Activated T-helper 17 cell treated with anti-CD3 and anti-CD28 coated beads, Interleukin-2, amount 50 U/mL, for 72 hours (primary cell): Measurements from ENCODE around the gene HCN4. TPM values are rescaled to one million over a fixed set of nuclear protein-coding genes. Genes with fewer than 3 reads are reported as not detected.

Experiments
- ATAC-seq: fragments of 150-1000 bp; cut with Tn5 transposase; replicated peaks from 2 replicates; pipeline ENCODE4 v1.10.0; 2021; ENCODE audit warnings: mild to moderate bottlenecking, moderate library complexity
- H3K27ac Mint-ChIP-seq: one replicate; pipeline ENCODE4 v1.8.0; 2022; ENCODE audit warnings: mixed read lengths
- H3K27me3 Mint-ChIP-seq: one replicate; pipeline ENCODE4 v1.8.0; 2022; ENCODE audit warnings: mixed read lengths
- H3K36me3 Mint-ChIP-seq: one replicate; pipeline ENCODE4 v1.8.0; 2022; ENCODE audit warnings: low read depth, mild to moderate bottlenecking, mixed read lengths
- H3K4me1 Mint-ChIP-seq: one replicate; pipeline ENCODE4 v1.8.0; 2022; ENCODE audit warnings: mixed read lengths
- H3K4me3 Mint-ChIP-seq: one replicate; pipeline ENCODE4 v1.8.0; 2022; ENCODE audit warnings: mild to moderate bottlenecking, mixed read lengths
- H3K9me3 Mint-ChIP-seq: one replicate; pipeline ENCODE4 v1.8.0; 2022; ENCODE audit warnings: mixed read lengths
- total RNA-seq, 2 donors: library from RNA; stranded (reverse); gene quantifications; one replicate each; pipeline ENCODE4 v1.2.3, GENCODE V29; 2022

HCN4 gene
- total RNA-seq, 2 donors from 2014 or later = not detected

DNA sequence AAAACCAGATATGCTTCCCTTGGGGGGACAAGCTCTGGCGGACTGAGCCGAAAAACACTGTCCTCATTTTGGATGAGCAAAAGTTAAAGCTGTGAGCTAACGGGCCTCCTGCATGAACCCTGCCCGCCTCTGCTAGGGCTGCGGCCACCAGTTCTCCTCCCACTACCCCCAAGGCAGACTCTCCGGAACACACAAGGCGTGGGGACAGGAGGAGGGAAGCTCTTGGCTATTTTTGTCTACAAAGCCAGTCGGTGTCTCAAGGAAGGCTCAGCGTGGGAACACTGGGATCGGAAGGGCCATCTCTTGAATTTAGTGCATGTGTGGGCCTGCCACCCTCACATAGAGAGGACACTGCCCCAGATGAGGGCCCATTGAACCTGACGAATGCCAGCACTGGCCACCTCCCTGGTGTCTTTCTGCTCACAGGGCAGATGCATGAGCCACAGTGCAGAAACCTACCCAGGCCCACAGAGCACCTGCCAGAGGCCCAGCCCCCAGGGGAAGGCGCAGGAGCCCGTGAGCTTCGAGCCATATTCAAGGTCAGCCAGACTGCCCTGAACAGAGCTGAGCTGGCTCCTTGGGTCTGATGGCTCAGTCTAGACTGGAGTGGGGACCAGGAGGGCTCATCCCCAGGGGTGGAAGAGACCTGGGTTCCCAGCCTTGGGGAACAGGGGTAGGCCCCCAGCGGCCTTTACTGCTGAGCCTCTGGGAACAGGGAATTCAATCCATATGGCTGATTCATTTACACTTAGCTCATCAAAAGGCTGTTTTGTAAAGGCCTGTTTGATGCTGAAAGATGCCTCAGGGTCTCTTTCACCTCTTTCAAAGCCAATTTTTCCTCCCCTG is 38.3 kb downstream of the HCN4 start:
- H3K4me3 Mint-ChIP-seq = no peak overlapping the region
- no peak for ATAC-seq
- H3K27ac Mint-ChIP-seq = no peak overlapping the region
- H3K9me3 Mint-ChIP-seq = no peaks in the 10 kb centered on the region
- H3K4me1 Mint-ChIP-seq = peaks cover 4% of the 10 kb centered on the region
- no peaks in the 10 kb centered on the region for H3K36me3 Mint-ChIP-seq
- peaks cover 8% of the 10 kb centered on the region for H3K27me3 Mint-ChIP-seq

DNA sequence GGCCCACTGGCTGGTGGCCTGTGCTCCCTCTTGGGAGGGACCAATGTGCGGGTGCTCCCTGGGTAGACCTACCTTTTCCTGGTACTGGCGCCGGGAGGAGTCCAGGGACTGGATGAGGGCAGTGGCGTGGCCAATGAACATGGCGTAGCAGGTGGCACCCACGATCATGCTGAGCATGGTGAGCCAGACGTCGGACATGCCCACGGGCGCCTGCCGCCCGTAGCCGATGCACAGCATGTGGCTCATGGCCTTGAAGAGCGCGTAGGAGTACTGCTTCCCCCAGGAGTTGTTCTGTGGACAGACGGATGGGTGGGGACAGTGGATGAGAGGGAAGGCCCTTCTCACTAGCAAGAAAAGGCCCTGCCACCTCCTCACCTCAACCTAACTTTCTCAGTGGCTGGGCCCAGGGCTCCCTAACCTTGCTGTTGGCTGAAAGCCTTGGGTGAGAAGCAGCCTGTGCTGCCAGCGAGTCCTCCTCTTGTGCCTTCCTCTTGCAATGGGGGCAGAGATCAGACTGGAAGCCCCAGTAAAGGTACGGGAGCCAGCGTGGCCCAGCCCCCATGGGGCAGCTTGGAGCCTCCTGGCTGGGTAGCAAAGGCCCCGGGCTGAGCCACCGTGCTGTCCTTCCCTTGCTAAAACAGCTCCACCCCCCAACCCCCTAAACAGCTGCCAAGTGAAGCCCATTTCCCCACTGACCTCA is 39.1 kb downstream of the HCN4 start:
- no peak for ATAC-seq
- H3K27ac Mint-ChIP-seq = no peak overlapping the region
- peaks cover 4% of the 10 kb centered on the region for H3K4me1 Mint-ChIP-seq
- peaks cover 8% of the 10 kb centered on the region for H3K27me3 Mint-ChIP-seq
- H3K9me3 Mint-ChIP-seq = no peaks in the 10 kb centered on the region
- no peak overlapping the region for H3K4me3 Mint-ChIP-seq
- H3K36me3 Mint-ChIP-seq = no peaks in the 10 kb centered on the region

DNA sequence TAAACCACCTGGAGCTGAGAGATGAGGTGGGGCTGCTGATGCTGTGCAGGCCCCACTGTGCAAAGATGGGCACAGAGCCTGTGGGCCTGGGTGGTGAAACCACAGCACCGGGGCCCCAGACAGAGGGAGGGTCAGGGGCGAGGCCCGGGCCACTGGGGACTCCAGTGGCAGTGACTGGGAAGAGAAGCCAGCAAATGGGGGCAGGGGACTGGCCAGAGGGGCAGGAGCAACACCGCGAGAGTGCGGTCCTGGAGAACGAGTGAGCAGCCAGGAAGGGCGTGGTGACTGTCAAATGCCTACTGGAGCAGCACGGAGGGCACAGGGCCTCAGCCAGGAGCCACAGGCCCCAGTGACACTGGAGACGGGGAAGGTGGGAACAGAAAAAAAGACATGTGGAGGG is 39.8 kb downstream of the HCN4 start:
- H3K9me3 Mint-ChIP-seq = no peaks in the 10 kb centered on the region
- no peak overlapping the region for H3K4me3 Mint-ChIP-seq
- H3K27ac Mint-ChIP-seq = no peak overlapping the region
- no peaks in the 10 kb centered on the region for H3K36me3 Mint-ChIP-seq
- H3K4me1 Mint-ChIP-seq = peaks cover 4% of the 10 kb centered on the region
- peaks cover 8% of the 10 kb centered on the region for H3K27me3 Mint-ChIP-seq
- no peak for ATAC-seq

DNA sequence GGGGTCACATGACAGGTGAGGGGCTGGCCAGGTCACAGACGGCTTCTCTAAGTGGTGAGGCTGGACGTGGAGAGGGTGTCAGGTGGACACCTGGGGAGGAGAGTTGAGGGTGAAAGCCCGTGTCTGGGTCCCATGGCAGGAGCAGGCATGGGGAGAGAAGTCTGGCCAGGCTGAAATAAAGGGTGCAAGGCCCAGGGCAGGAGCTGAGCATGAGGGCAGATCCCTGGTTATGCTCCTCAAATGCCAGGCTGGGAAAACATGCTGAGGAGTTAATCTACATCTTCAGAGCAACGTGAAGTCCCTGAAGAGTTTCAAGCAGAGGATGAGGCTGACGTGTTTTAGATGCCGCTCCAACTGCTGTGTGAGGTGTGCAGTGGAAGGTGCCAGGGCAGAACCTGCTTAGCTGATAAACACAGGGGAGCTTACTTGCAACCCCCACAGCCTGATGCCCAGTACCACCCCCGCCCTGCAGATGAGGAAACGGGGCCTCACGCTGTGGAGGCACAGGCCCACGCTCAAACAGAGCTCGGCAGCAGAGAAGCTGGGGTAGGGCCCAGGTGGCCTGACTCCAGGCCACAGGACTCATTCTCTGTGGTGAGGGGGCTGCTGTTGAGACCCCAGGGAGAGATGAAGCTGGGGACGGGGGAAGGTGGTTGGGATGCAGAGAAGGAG is 40.5 kb downstream of the HCN4 start:
- Mint-ChIP-seq H3K27ac (no peak overlapping the region), H3K36me3 (no peaks in the 10 kb centered on the region), H3K27me3 (peaks cover 8% of the 10 kb centered on the region), H3K4me1 (peaks cover 4% of the 10 kb centered on the region), H3K9me3 (no peaks in the 10 kb centered on the region), H3K4me3 (no peak overlapping the region)
- no peak for ATAC-seq

DNA sequence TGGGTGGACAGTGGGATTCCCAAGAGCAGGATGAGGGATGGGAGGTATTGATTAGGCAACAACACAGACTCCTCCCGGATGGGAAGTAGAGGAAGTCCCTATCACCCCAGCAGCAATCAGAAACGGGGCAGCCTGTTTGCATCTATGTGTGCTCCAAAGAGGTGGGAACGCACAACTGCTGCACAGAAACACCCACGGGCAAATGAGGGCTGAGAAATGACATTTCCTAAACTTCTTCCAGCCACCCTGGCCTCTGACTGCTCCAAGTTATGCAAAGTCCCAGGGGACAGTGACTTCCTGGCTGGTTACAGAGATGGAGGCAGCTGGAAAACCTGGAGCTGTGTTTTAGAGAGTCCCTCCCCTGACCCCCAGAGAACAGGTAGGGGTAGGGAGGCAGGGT is 42.6 kb downstream of the HCN4 start:
- Mint-ChIP-seq H3K4me1 (peaks cover 4% of the 10 kb centered on the region), H3K27ac (no peak overlapping the region), H3K27me3 (peaks cover 8% of the 10 kb centered on the region), H3K4me3 (no peak overlapping the region), H3K36me3 (no peaks in the 10 kb centered on the region), H3K9me3 (no peaks in the 10 kb centered on the region)
- no peak for ATAC-seq

DNA sequence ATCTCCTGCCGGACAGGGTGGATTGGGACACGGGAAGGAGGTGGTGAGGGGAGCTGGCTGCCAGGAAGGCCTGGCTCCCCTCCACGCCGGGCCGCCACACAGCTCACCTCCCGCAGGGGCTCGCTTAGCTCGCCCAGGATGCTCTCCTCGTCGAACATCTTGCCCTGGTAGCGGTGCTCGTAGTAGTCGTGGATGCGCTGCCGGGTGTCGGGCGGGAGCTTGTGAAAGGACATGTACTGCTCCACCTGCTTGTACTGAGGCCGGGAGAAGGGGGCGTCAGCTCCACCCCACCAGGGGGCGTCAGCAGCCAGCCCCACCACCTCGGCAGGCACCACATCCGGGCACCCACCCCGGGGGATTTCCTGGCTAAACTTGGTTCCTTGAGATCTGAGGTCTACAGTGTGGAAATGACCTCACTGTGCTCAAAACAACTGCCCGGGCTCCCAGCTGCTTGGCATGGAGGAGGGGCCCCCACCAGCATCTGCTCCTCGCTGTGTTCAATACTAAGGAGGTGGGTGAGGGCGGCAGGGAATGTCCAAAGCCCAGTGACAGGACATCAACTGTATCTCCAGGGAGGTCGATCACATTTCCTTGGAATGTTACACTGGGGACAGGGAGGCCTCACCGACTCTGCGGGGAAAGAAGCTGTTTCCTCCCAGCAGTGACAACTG is 43.4 kb downstream of the HCN4 start:
- peaks cover 4% of the 10 kb centered on the region for H3K4me1 Mint-ChIP-seq
- H3K36me3 Mint-ChIP-seq = no peaks in the 10 kb centered on the region
- peak; percentile 21 for ATAC-seq
- no peak overlapping the region for H3K4me3 Mint-ChIP-seq
- H3K27me3 Mint-ChIP-seq = peaks cover 14% of the 10 kb centered on the region
- no peaks in the 10 kb centered on the region for H3K9me3 Mint-ChIP-seq
- no peak overlapping the region for H3K27ac Mint-ChIP-seq

DNA sequence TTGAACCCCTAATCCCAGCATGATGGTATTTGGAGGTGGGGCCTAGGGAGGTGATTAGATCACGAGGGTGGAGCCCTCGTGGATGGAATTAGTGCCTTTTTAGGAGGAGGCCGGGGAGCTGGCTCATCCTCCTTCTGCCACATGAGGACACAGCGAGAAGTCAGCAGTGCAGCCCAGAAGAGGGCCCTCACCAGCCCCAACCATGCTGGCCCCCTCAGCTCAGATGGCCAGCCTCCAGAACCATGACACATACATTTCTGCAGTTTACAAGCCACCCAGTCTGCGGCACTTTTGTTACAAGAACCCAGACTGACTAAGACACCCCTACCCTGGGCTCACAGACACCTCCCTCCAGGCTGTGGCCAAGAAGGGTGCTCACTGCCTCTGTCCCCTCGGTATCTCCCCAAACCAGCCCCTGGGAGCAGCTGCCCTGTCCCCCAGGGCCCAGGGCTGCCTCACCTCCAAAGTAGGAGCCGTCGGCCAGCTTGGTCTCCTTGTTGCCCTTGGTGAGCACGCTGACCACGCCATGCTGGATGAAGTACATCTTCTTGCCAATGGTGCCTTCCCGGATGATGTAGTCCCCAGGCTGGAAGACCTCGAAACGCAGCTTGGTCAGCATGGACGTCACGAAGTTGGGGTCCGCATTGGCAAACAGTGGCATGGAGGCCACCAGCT is 44.1 kb downstream of the HCN4 start:
- Mint-ChIP-seq H3K27me3 (peaks cover 18% of the 10 kb centered on the region), H3K4me3 (no peak overlapping the region), H3K36me3 (no peaks in the 10 kb centered on the region), H3K27ac (no peak overlapping the region), H3K9me3 (no peaks in the 10 kb centered on the region), H3K4me1 (peaks cover 4% of the 10 kb centered on the region)
- no peak for ATAC-seq

DNA sequence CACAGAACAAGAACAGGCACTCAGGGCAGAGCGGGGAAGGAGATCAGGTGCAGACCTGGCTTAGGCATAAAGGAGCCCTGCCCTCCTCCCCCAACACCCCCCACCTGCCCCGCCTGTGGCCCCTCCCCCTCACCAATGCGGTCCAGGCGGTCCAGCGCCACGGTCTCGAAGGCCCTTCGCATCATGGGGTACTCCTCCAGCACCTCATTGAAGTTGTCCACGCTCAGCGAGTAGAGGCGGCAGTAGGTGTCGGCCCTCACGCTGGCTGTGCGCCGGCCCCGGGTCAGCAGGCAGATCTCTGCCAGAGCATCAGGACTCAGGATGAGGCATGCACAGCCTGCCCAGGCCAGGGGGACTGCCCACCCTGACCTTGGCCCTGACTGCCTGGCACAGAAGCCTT is 44.8 kb downstream of the HCN4 start:
- Mint-ChIP-seq H3K27ac (no peak overlapping the region), H3K4me3 (no peak overlapping the region)
- ATAC-seq = no peak

DNA sequence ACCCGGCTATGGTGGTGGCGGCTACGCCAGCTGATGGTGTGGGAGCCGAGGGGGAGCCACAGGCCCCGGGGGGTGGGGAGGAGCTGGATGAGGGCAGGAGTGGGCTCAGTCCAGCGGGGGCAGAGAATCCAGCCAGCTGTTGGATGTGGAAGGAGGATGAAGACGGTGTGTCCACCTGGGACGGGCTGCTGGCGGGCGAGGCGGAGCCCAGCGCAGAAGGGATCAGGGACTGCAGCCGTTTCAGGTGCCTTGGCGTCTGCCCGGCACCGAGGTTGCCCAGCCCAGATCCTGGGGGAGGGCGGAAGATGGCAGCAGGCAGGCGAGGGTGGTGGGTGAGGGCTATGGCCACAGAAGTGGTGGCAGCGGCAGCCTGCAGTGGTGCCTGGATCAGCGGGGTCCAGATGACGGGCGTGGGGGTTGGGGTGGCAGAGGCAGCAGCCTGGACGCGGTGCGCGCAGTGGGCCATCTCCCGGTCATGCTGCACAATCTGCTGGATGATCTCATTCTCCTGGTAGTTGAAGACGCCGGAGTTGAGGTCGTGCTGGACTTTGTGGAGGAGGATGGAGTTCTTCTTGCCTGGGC is 45.3 kb downstream of the HCN4 start:
- Mint-ChIP-seq H3K9me3 (no peaks in the 10 kb centered on the region), H3K36me3 (no peaks in the 10 kb centered on the region), H3K27me3 (peaks cover 23% of the 10 kb centered on the region), H3K4me3 (no peak overlapping the region), H3K4me1 (no peaks in the 10 kb centered on the region), H3K27ac (no peak overlapping the region)
- no peak for ATAC-seq

More for the DNA sequence above, 44.8 kb downstream of the HCN4 start:
- H3K4me1 Mint-ChIP-seq = peaks cover 4% of the 10 kb centered on the region
- H3K27me3 Mint-ChIP-seq = peaks cover 23% of the 10 kb centered on the region
- no peaks in the 10 kb centered on the region for H3K9me3 Mint-ChIP-seq
- no peaks in the 10 kb centered on the region for H3K36me3 Mint-ChIP-seq

DNA sequence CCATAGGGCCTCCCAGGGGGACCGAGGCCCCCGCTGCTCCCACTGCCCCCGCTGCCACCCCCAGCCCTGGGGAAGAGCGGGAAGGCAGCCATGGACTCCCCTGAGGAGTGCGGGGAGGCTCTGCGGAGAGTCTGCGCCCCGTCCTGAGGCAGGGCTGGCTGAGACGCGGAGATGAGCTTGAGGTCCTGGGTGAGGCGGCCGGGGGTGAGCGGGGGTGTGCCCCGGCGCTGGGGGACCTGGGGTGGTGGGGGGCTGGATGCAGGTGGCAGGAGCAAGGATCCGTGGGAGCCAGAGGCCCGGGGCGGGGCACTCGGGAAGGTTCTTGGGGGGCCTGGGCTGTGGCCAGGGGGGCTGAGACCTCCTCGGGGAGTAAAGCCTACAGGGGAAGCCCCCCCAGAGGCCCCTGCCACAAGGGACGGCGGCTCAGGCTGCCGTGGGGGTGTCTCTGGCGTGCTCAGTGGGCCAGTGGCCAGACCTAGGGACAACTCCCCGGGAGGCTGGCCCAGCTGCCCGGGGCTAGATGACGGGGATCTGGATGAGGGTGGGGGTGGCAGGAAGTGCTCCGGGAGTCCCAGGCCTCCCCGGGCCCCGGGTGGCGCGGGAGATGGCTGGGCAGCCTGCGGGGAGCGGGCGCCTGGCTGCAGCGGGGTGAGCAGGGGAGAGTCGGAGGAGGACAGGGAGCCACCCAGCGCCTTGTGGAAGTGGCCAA is 45.9 kb downstream of the HCN4 start:
- Mint-ChIP-seq H3K36me3 (no peaks in the 10 kb centered on the region), H3K27ac (no peak overlapping the region), H3K9me3 (no peaks in the 10 kb centered on the region), H3K4me3 (no peak overlapping the region), H3K27me3 (peaks cover 21% of the 10 kb centered on the region), H3K4me1 (no peaks in the 10 kb centered on the region)
- no peak for ATAC-seq

DNA sequence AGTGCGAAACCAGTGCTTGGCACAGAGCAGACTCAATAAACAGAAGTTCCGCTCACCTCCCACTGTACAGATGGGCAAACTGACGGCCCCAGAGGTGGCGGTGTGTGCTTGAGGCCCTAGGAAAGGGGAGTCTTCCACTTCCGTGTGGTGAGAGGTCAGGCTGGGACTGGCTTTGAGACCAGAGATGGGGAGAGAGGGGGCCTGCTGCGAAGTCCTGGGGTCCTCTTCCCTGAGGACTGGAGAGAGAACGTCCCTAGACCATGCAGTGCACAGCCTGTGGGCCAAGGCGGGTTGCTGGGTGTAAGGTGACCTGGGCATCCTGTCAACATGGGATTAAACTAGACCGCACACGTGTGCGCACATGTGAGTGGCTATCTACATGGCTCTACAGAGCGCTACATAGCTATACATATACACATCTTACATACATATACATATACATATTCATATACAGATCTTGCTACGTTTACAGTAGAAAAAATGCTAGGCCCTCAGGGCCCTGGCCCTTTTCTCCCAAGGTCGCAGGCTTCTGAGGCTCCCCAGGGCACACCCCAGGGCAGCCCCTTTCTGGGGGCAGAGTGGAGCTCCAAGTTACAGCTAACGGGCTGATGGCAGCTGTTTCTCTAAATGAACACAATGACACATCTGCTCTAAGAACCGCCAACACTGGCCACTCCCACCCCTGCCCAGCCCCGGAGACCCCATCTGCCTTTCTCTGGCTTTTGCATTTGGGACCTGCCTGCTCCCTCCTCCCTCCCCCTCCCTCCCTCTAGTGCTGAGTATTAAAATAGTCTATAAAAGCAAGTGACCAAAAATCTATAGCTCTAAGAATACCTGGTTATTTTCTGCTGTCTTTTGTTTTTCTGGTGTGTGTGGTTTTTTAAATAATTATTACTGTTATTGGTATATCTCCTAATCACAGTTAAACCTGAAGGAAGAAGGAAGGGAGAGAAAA is 47.0 kb downstream of the HCN4 start:
- Mint-ChIP-seq H3K9me3 (no peaks in the 10 kb centered on the region), H3K36me3 (no peaks in the 10 kb centered on the region), H3K4me1 (no peaks in the 10 kb centered on the region), H3K27ac (no peak overlapping the region), H3K27me3 (peaks cover 23% of the 10 kb centered on the region), H3K4me3 (no peak overlapping the region)
- ATAC-seq = no peak

DNA sequence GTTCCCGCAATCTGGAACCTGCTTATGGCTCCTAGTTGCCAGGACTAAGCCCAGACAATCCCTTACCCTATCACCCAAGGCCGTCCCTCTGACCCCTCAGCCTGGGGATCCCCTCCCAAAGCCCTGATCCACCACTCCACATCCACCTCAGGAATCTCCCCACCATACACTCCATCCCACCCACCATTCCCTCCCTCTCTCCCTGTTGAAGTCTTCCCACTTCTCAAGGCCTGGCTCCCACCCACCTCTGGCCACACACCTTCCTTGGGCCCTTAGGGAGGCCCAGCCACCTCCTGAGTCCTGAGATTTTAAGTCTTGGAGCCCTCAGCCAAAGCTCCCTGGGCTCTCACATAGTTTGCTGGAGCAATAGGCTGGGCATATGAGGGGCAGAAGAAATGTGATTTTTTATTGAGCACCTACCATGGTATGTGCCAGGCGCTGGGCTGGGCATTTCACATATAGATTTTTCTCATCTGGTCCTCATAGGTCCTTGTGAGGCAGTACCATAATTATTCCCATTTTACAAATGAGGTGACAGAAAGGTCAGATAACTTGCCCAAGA is 48.1 kb downstream of the HCN4 start:
- Mint-ChIP-seq H3K4me3 (no peak overlapping the region), H3K9me3 (no peaks in the 10 kb centered on the region), H3K27me3 (peaks cover 20% of the 10 kb centered on the region), H3K27ac (no peak overlapping the region), H3K4me1 (no peaks in the 10 kb centered on the region), H3K36me3 (no peaks in the 10 kb centered on the region)
- ATAC-seq = no peak
